SJSA1 (cell line): ENCODE data around the gene ARF3. TPM values are rescaled to one million over a fixed set of nuclear protein-coding genes. Genes with fewer than 3 reads are reported as not detected.
A peak's percentile ranks its signal among the peaks of the same experiment; 100 is the strongest.

ENCODE experiments used
- DNase-seq, 2 experiments: peaks; one replicate each; pipeline ENCODE4 v3.0.0-alpha.2; 2015 to 2020; ENCODE audit warnings: low spot score in 2 of 2, low read depth in 1 of 2
- H3K27ac ChIP-seq: fragments of 250-450 bp; sonication (Bioruptor Pico); 2 replicates; pipeline ENCODE4 v1.5.1; 2020; ENCODE audit warnings: mild to moderate bottlenecking, moderate library complexity
- H3K27me3 ChIP-seq: fragments of 250-450 bp; sonication (Bioruptor Pico); replicated peaks from 2 replicates; pipeline ENCODE4 v1.5.1; 2020; ENCODE audit warnings: mild to moderate bottlenecking, moderate library complexity
- H3K36me3 ChIP-seq: fragments of 250-450 bp; sonication (Bioruptor Pico); 2 replicates; pipeline ENCODE4 v1.5.1; 2020; ENCODE audit warnings: mild to moderate bottlenecking
- H3K4me1 ChIP-seq: fragments of 250-450 bp; sonication (Bioruptor Pico); replicated peaks from 2 replicates; pipeline ENCODE4 v1.6.1; 2021; ENCODE audit warnings: mild to moderate bottlenecking
- H3K4me3 ChIP-seq: fragments of 250-450 bp; sonication (Bioruptor Pico); 2 replicates; pipeline ENCODE4 v1.5.1; 2020; ENCODE audit warnings: mild to moderate bottlenecking
- H3K9me3 ChIP-seq: fragments of 250-450 bp; sonication (Bioruptor Pico); replicated peaks from 2 replicates; pipeline ENCODE4 v1.5.1; 2020; ENCODE audit warnings: mild to moderate bottlenecking
- total RNA-seq: library from RNA; depleted of rRNA; stranded (reverse); fragments of >200 nt; shearing (Covaris generic); gene quantifications from 2 replicates; pipeline ENCODE4 v1.2.3, GENCODE V29; 2014

The ARF3 gene
- total RNA-seq, 1 experiment from 2014 or later, result 64.5 TPM

GRCh38 chr12:48938805-48939204, 18.5 kb downstream of the ARF3 start:
- peaks cover 80% of the 10 kb centered on the region for H3K36me3 ChIP-seq
- no peaks in the 10 kb centered on the region for H3K27me3 ChIP-seq
- no peak for DNase-seq
- H3K4me3 ChIP-seq, result no peak overlapping the region
- no peaks in the 10 kb centered on the region for H3K4me1 ChIP-seq
- H3K27ac ChIP-seq, result no peak overlapping the region
- H3K9me3 ChIP-seq, result no peaks in the 10 kb centered on the region

- no peaks in the 10 kb centered on the region for H3K27me3 ChIP-seq
- H3K4me1 ChIP-seq, result no peaks in the 10 kb centered on the region
- no peak for DNase-seq
- no peak overlapping the region for H3K4me3 ChIP-seq
- no peak overlapping the region for H3K27ac ChIP-seq
- no peaks in the 10 kb centered on the region for H3K9me3 ChIP-seq
- H3K36me3 ChIP-seq, result peaks cover 88% of the 10 kb centered on the region
These were observed 20.1 kb downstream of the ARF3 start for GRCh38 chr12:48937170-48937569.

- no peaks in the 10 kb centered on the region for H3K9me3 ChIP-seq
- H3K4me3 ChIP-seq, result no peak overlapping the region
- H3K4me1 ChIP-seq, result no peaks in the 10 kb centered on the region
- H3K27me3 ChIP-seq, result no peaks in the 10 kb centered on the region
- H3K27ac ChIP-seq, result no peak overlapping the region
- peak; percentile 45 to 79 for DNase-seq
- H3K36me3 ChIP-seq, result peaks cover 87% of the 10 kb centered on the region
These were observed 20.8 kb downstream of the ARF3 start for GRCh38 chr12:48936379-48936979.

GRCh38 chr12:48934312-48934706, 23.0 kb downstream of the ARF3 start:
- no peaks in the 10 kb centered on the region for H3K27me3 ChIP-seq
- no peaks in the 10 kb centered on the region for H3K9me3 ChIP-seq
- no peak for DNase-seq
- H3K27ac ChIP-seq, result no peak overlapping the region
- H3K36me3 ChIP-seq, result peaks cover 80% of the 10 kb centered on the region
- no peak overlapping the region for H3K4me3 ChIP-seq
- H3K4me1 ChIP-seq, result no peaks in the 10 kb centered on the region

GRCh38 chr12:48933664-48934311, 23.5 kb downstream of the ARF3 start:
- no peaks in the 10 kb centered on the region for H3K27me3 ChIP-seq
- H3K9me3 ChIP-seq, result no peaks in the 10 kb centered on the region
- no peak overlapping the region for H3K27ac ChIP-seq
- DNase-seq, result no peak
- no peaks in the 10 kb centered on the region for H3K4me1 ChIP-seq
- H3K36me3 ChIP-seq, result peaks cover 78% of the 10 kb centered on the region
- no peak overlapping the region for H3K4me3 ChIP-seq

GRCh38 chr12:48932878-48933277, 24.4 kb downstream of the ARF3 start:
- Histone ChIP-seq H3K9me3 (no peaks in the 10 kb centered on the region), H3K4me1 (no peaks in the 10 kb centered on the region; the same call in 1 of the 2 replicates), H3K4me3 (no peak overlapping the region), H3K27me3 (no peaks in the 10 kb centered on the region), H3K27ac (no peak overlapping the region), H3K36me3 (peaks cover 73% of the 10 kb centered on the region)
- no peak for DNase-seq

GRCh38 chr12:48930475-48930874, 26.8 kb downstream of the ARF3 start:
- no peak overlapping the region for H3K4me3 ChIP-seq
- no peaks in the 10 kb centered on the region for H3K9me3 ChIP-seq
- H3K27me3 ChIP-seq, result no peaks in the 10 kb centered on the region
- DNase-seq, result no peak
- H3K36me3 ChIP-seq, result peaks cover 50% of the 10 kb centered on the region
- H3K27ac ChIP-seq, result no peak overlapping the region
- peaks cover 16% of the 10 kb centered on the region for H3K4me1 ChIP-seq

- DNase-seq, result no peak
- peaks cover 47% of the 10 kb centered on the region for H3K36me3 ChIP-seq
- no peaks in the 10 kb centered on the region for H3K27me3 ChIP-seq
- H3K4me1 ChIP-seq, result peaks cover 22% of the 10 kb centered on the region
- H3K27ac ChIP-seq, result no peak overlapping the region
- no peak overlapping the region for H3K4me3 ChIP-seq
- no peaks in the 10 kb centered on the region for H3K9me3 ChIP-seq
These were observed 27.7 kb downstream of the ARF3 start for GRCh38 chr12:48929551-48929950.

- H3K9me3 ChIP-seq, result no peaks in the 10 kb centered on the region
- H3K27ac ChIP-seq, result no peak overlapping the region
- H3K36me3 ChIP-seq, result peaks cover 37% of the 10 kb centered on the region
These were observed 30.0 kb downstream of the ARF3 start for GRCh38 chr12:48927261-48927660.

GRCh38 chr12:48925304-48926011, 31.8 kb downstream of the ARF3 start, which contains the start of gene FKBP11:
Gene FKBP11 (minus strand): TSS chr12:48925492. CDS start chr12:48925428, 64 bp downstream.
- peaks cover 28% of the 10 kb centered on the region for H3K36me3 ChIP-seq
- DNase-seq, result peak; percentile 47 to 61
- H3K27ac ChIP-seq, result peak within 1 kb of the TSS; percentile 38; the same call in 1 of the 2 replicates

More at GRCh38 chr12:48927261-48927660, 30.0 kb downstream of the ARF3 start:
- Histone ChIP-seq H3K4me1 (peaks cover 26% of the 10 kb centered on the region), H3K4me3 (no peak overlapping the region), H3K27me3 (no peaks in the 10 kb centered on the region)
- DNase-seq, result peak in 1 of 2 experiments; percentile 36

GRCh38 chr12:48924617-48925303, 32.5 kb downstream of the ARF3 start:
- H3K9me3 ChIP-seq, result no peaks in the 10 kb centered on the region
- H3K36me3 ChIP-seq, result peaks cover 24% of the 10 kb centered on the region
- H3K27me3 ChIP-seq, result no peaks in the 10 kb centered on the region
- H3K27ac ChIP-seq, result peak overlapping the region; percentile 38; the same call in 1 of the 2 replicates
- H3K4me1 ChIP-seq, result peaks cover 26% of the 10 kb centered on the region
- DNase-seq, result peak; percentile 57 to 64
- peak overlapping the region; percentile 69 for H3K4me3 ChIP-seq

More at GRCh38 chr12:48925304-48926011, 31.8 kb downstream of the ARF3 start, which contains the start of gene FKBP11:
- Histone ChIP-seq H3K27me3 (no peaks in the 10 kb centered on the region), H3K4me3 (peak within 1 kb of the TSS; percentile 69), H3K4me1 (peaks cover 26% of the 10 kb centered on the region), H3K9me3 (no peaks in the 10 kb centered on the region)

GRCh38 chr12:48923117-48923516, 34.2 kb downstream of the ARF3 start:
- DNase-seq, result no peak
- Histone ChIP-seq H3K4me3 (no peak overlapping the region), H3K9me3 (no peaks in the 10 kb centered on the region), H3K4me1 (peaks cover 26% of the 10 kb centered on the region), H3K27me3 (no peaks in the 10 kb centered on the region), H3K27ac (no peak overlapping the region), H3K36me3 (peaks cover 16% of the 10 kb centered on the region)

GRCh38 chr12:48917857-48918537, 39.3 kb downstream of the ARF3 start:
- Histone ChIP-seq H3K4me1 (no peaks in the 10 kb centered on the region), H3K4me3 (no peak overlapping the region), H3K27me3 (no peaks in the 10 kb centered on the region), H3K27ac (no peak overlapping the region), H3K36me3 (no peaks in the 10 kb centered on the region), H3K9me3 (no peaks in the 10 kb centered on the region)
- DNase-seq, result no peak
